Mucosa of descending colon (tissue), 3 donors: ENCODE measurements around the gene L1CAM. TPM values are rescaled to one million over a fixed set of nuclear protein-coding genes. Genes with fewer than 3 reads are reported as not detected.

Experiments
- ATAC-seq: fragments of 200-7000 bp; cut with Tn5 transposase; one replicate; pipeline ENCODE4 v1.9.1; 2020; ENCODE audit warnings: mild to moderate bottlenecking, moderate library complexity
- DNase-seq, 3 donors: peaks; one replicate each; pipeline ENCODE4 v3.0.0-alpha.2; 2020
- H3K36me3 ChIP-seq: fragments of 200-600 bp; one replicate; pipeline ENCODE4 v1.8.0; 2021; ENCODE audit warnings: low read depth, mild to moderate bottlenecking
- H3K4me1 ChIP-seq: fragments of 200-600 bp; one replicate; pipeline ENCODE4 v1.8.0; 2021; ENCODE audit warnings: low read depth, mild to moderate bottlenecking
- H3K4me3 ChIP-seq: fragments of 200-600 bp; one replicate; pipeline ENCODE4 v1.8.0; 2021; ENCODE audit warnings: mild to moderate bottlenecking
- H3K9me3 ChIP-seq: fragments of 200-600 bp; one replicate; pipeline ENCODE4 v1.8.0; 2021; ENCODE audit warnings: mild to moderate bottlenecking
- intact Hi-C, 2 donors: fragments of 100-400 bp; cut with DNase I in 1 of 2; cut with micrococcal nuclease in 1 of 2; formaldehyde crosslinking; loops; one replicate each; pipeline versions ENCODE4 v1.11.0 to v1.11.1; 2022; cut with DNase I, micrococcal nuclease
- total RNA-seq, 3 donors: library from RNA; stranded (reverse); fragmentation: NEBNext Ultra II Directional in 2 of 3; extraction: Animal tissue kit (Norgen Biotek cat#: 25700) in 2 of 3; gene quantifications; one replicate each; pipeline versions ENCODE4 v1.2.1 to v1.2.4, GENCODE V29; 2021 to 2023
- TF ChIP-seq, protein P1 (sequence below): fragments of 200-600 bp; IDR thresholded peaks from one replicate; pipeline ENCODE4 v1.8.0; 2022; ENCODE audit warnings: antibody characterized with exemption, mild to moderate bottlenecking
- donor health status: DM: no; HTN: no; CAD: no; lungs with moderate emphysema.
- donor health status: DM: no; HTN: no; CAD: no.
- donor health status: DM: no; HTN: yes; CAD: no.

Gene L1CAM
- total RNA-seq, 3 donors from 2014 or later, result 3.0 to 66.9 (median 7.0) TPM

GRCh38 chrX:153830640-153831428, 55.1 kb downstream of the L1CAM start:
- no peak for ATAC-seq
- Histone ChIP-seq H3K4me3 (no peak overlapping the region), H3K36me3 (no peaks in the 10 kb centered on the region), H3K4me1 (no peaks in the 10 kb centered on the region), H3K9me3 (no peaks in the 10 kb centered on the region)
- TF ChIP-seq, protein P1, sequence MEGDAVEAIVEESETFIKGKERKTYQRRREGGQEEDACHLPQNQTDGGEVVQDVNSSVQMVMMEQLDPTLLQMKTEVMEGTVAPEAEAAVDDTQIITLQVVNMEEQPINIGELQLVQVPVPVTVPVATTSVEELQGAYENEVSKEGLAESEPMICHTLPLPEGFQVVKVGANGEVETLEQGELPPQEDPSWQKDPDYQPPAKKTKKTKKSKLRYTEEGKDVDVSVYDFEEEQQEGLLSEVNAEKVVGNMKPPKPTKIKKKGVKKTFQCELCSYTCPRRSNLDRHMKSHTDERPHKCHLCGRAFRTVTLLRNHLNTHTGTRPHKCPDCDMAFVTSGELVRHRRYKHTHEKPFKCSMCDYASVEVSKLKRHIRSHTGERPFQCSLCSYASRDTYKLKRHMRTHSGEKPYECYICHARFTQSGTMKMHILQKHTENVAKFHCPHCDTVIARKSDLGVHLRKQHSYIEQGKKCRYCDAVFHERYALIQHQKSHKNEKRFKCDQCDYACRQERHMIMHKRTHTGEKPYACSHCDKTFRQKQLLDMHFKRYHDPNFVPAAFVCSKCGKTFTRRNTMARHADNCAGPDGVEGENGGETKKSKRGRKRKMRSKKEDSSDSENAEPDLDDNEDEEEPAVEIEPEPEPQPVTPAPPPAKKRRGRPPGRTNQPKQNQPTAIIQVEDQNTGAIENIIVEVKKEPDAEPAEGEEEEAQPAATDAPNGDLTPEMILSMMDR, result no peak
- intact Hi-C loops, result no loop called here
- no peak for DNase-seq

GRCh38 chrX:153829799-153830639, 56.0 kb downstream of the L1CAM start, which contains the start of gene PDZD4:
TSS of gene PDZD4 (minus strand) at chrX:153830544. CDS start at chrX:153830298, 246 bp downstream.
- TF ChIP-seq, protein P1, result no peak
- Histone ChIP-seq H3K4me1 (no peaks in the 10 kb centered on the region), H3K4me3 (no peak within 1 kb of the TSS), H3K9me3 (no peaks in the 10 kb centered on the region), H3K36me3 (no peaks in the 10 kb centered on the region)
- ATAC-seq, result no peak
- intact Hi-C loops, result no loop called here
- no peak for DNase-seq

- H3K4me1 ChIP-seq, result no peaks in the 10 kb centered on the region
- intact Hi-C loops, result no loop called here
- H3K36me3 ChIP-seq, result no peaks in the 10 kb centered on the region
- TF ChIP-seq, protein P1, result no peak
- no peak for DNase-seq
- H3K4me3 ChIP-seq, result no peak overlapping the region
- H3K9me3 ChIP-seq, result no peaks in the 10 kb centered on the region
- ATAC-seq, result no peak
These were observed 56.5 kb downstream of the L1CAM start for GRCh38 chrX:153829549-153829798.

DNA sequence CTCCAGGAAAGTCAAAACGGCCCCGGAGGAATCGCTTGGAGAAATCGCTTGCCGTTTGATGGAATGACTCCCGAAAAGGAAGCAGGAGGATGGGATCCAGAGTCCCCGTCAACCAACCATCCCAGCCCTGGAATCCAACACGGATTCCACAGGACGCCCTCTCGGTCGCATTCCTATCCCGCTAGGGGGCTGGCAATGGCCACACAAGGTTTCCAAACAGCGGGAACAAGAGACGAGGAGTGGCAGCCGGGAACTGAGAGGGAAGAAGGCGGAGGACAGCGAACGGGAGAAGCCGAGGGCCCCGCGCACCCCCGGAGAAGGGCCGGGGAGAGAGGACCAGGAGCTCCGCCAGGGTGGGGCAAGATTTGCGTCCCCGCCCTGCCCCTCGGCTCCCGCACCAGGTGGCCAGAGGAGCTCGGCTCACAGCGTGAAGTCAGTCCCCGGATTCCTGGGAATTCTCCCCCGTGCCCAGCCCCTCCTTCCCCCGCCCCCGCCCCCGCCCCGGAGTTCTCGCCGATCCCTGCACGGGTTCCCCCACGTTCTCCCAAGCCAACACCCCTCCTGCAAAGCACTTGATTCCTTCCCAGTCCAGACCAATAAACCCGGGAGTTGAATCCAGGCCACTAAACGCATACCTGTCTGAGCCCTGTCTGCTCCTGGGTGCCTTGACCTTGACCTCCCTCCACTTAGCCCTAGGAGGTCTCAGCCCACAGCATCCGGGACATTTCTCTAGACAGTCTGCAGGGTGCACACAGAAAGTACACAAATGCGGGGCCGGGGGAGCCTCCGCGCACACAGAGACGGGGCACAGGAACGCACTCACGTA, 57.0 kb downstream of the L1CAM start:
- TF ChIP-seq, protein P1, result no peak
- Histone ChIP-seq H3K9me3 (no peaks in the 10 kb centered on the region), H3K36me3 (no peaks in the 10 kb centered on the region), H3K4me1 (no peaks in the 10 kb centered on the region), H3K4me3 (no peak overlapping the region)
- intact Hi-C loops, result no loop called here
- ATAC-seq (no peak), DNase-seq (no peak)

DNA sequence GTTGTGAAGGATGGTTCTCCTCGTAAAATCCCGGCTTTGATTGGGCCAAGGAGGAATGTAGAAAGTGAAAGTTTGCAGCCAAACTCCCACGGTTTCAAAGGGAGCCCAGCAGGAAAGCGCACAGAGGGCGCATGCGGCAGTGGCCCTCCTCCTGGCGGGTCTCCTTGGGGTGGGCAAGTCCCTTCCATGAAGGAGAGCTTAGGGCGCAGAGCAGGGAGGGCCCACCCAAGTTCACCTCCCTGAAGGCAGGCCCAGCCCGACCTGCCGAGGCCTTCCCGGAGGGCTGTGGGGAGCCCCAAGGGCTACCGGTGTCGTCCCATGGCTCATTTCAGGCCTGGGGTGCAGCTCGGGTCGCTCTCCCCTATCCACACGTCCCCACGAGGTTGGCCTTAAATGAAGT, 57.7 kb downstream of the L1CAM start:
- Histone ChIP-seq H3K9me3 (no peaks in the 10 kb centered on the region), H3K4me3 (no peak overlapping the region), H3K4me1 (no peaks in the 10 kb centered on the region), H3K36me3 (no peaks in the 10 kb centered on the region)
- ATAC-seq, result no peak
- no peak for DNase-seq
- TF ChIP-seq, protein P1, result no peak
- intact Hi-C loops, result no loop called here
